ENCODE measurements around the gene ZNF462. TPM values are rescaled to one million over a fixed set of nuclear protein-coding genes. Genes with fewer than 3 reads are reported as not detected.
A peak's percentile ranks its signal among the peaks of the same experiment; 100 is the strongest.

ZNF462 gene
- total and polyA plus RNA-seq, 2 of the 4 experiments (the other 2 are of a cell fraction) = 6.1 to 18.8 TPM

DNA sequence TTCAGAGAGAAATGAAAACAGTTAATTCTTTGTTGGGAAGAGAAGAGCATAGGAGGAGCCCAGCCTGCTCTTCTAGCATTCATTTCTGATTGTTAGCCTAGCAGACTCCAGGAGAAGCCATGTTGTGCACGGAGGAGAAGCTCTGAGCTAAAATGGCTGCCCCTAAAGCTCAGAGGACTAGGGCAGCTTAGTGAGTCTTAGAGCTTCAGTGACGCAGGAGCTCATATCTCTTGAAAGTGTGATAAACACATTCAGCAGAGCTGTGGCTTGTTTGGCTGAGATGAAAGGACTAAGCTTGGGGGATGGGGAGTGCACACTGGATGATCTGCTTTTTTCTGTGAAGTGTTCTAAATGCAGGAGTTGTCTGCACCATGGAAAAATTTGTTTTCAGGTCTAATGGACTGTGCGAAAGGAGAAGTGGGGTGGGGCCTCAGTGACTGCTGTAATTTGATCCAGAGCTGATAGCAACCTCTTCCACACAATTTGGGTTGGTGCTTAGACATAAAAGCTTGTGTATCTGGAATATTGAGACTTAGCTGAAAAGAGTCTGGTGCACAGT, 58.5 kb downstream of the ZNF462 start:
- BruUV-seq (replicated peaks) = no TSS peak

More for the DNA sequence above, 58.5 kb downstream of the ZNF462 start:
- peak overlapping the region; percentile 61 to 87 for H4K8ac ChIP-seq (ENCODE audit: low read depth in 2 of 2, low read length in 2 of 2)
- intact Hi-C loops (cut with micrococcal nuclease) (loop anchor here (1.0 kb wide), 1 partner anchor 58 kb away; the partner anchor contains the start of gene ZNF462), dilution Hi-C loops (cut with HindIII; ENCODE audit: low sequenced_read_pairs, unreplicated experiment) (no loop called here), in situ Hi-C loops (cut with MboI; ENCODE audit: low sequenced_read_pairs) (loop anchor here (5.0 kb wide), 1 partner anchor 59 kb away; the partner anchor contains the start of gene ZNF462)
- H3K4me3 ChIP-seq (ENCODE audit: insufficient read depth, low read depth, low read length) = peak overlapping the region; percentile 0; the same call in 1 of the 2 replicates
- H3K9me1 ChIP-seq (ENCODE audit: insufficient read depth, low read length) = no peaks in the 10 kb centered on the region; the same call in 1 of the 2 replicates
- peak overlapping the region; percentile 89 for H2BK120ac ChIP-seq (ENCODE audit: low read depth, low read length)
- TF ChIP-seq RFX5 (IDR thresholded peaks at IDR 0.05; ENCODE audit: low read depth, low read length) = no peak
- TF ChIP-seq RAD21 (IDR thresholded peaks at IDR 0.05; ENCODE audit: low read length) = 0 out of 2 replicates have a peak, but pooled peaks have one; percentile 12
- TF ChIP-seq RCOR1 (IDR thresholded peaks at IDR 0.05; ENCODE audit: insufficient replicate concordance, low read length) = no peak
- no peak for TF ChIP-seq CHD1 (IDR thresholded peaks at IDR 0.05; ENCODE audit: low read depth, low read length)
- no peak for TF ChIP-seq MAFK (IDR thresholded peaks at IDR 0.05; ENCODE audit: low read depth, low read length)
- TF ChIP-seq POLR2A (IDR thresholded peaks at IDR 0.05; ENCODE audit: low read depth, low read length) = 0 out of 2 replicates have a peak, but pooled peaks have one; percentile 23
- TF ChIP-seq, protein P1, sequence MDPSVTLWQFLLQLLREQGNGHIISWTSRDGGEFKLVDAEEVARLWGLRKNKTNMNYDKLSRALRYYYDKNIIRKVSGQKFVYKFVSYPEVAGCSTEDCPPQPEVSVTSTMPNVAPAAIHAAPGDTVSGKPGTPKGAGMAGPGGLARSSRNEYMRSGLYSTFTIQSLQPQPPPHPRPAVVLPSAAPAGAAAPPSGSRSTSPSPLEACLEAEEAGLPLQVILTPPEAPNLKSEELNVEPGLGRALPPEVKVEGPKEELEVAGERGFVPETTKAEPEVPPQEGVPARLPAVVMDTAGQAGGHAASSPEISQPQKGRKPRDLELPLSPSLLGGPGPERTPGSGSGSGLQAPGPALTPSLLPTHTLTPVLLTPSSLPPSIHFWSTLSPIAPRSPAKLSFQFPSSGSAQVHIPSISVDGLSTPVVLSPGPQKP (IDR thresholded peaks at IDR 0.05; ENCODE audit: borderline replicate concordance, low read depth, low read length) = no peak
- TF ChIP-seq BHLHE40 (IDR thresholded peaks at IDR 0.05; ENCODE audit: low read depth, low read length) = peak; percentile 44; the same call in 1 of the 2 replicates
- no peak for TF ChIP-seq SMC3 (IDR thresholded peaks at IDR 0.05; ENCODE audit: low read depth, low read length)
- no peak for TF ChIP-seq NFE2L2 (IDR thresholded peaks at IDR 0.05; ENCODE audit: low read depth, low read length)
- no peak for TF ChIP-seq MXI1 (IDR thresholded peaks at IDR 0.05; ENCODE audit: borderline replicate concordance, low read depth, low read length)
- H3K36me3 ChIP-seq (ENCODE audit: control insufficient read depth, insufficient read depth, low read length) = peaks cover 23% of the 10 kb centered on the region
- H3K4me1 ChIP-seq (ENCODE audit: control insufficient read depth, insufficient read depth, low read length) = peaks cover 15% of the 10 kb centered on the region
- peak overlapping the region; percentile 75 for H3K23ac ChIP-seq (ENCODE audit: low read depth, low read length)
- H2AK5ac ChIP-seq (ENCODE audit: low read depth, low read length) = no peak overlapping the region
- peaks cover 3 to 26% of the 10 kb centered on the region in 2 experiments; a peak in 3 of 4 replicates for H3K79me1 ChIP-seq (ENCODE audit: low read depth in 1 of 2, low read length in 2 of 2)
- peak overlapping the region; percentile 64; the same call in 1 of the 2 replicates for H3K56ac ChIP-seq (ENCODE audit: extremely low read depth, insufficient read depth, low read length)
- 17% methylated on average over 1 of the region's 3 CpGs; no CpG with 5 or more reads in 1 of the 2 experiments for WGBS, 2 experiments (ENCODE audit: extremely low coverage in 2 of 2, insufficient read length in 1 of 2)
- H3K4me2 ChIP-seq (ENCODE audit: low read depth, low read length) = peak overlapping the region; percentile 28
- H3K18ac ChIP-seq (ENCODE audit: low read depth, low read length) = peak overlapping the region; percentile 87
- peak overlapping the region; percentile 88 for H4K91ac ChIP-seq (ENCODE audit: insufficient read depth, low read depth, low read length)
- peak overlapping the region; percentile 67 for H2AFZ ChIP-seq (replicated peaks; ENCODE audit: low read length, poor library complexity)
- H3K9me3 ChIP-seq (ENCODE audit: control insufficient read depth, insufficient read depth, low read length) = no peaks in the 10 kb centered on the region
- ChIA-PET CTCF (interaction anchor here (0.7 kb wide), 2 partner anchors 14 to 58 kb away, joined by 3 read pairs; no protein-coding TSS in a partner anchor), POLR2A (ENCODE audit: unreplicated experiment) (interaction anchor here (0.6 kb wide), 1 partner anchor 36 kb away, joined by 3 read pairs; no protein-coding TSS in a partner anchor)
- H2BK5ac ChIP-seq (ENCODE audit: low read depth, low read length, poor library complexity, severe bottlenecking) = peak overlapping the region; percentile 85
- H3K4ac ChIP-seq (ENCODE audit: low read depth, low read length) = peak overlapping the region; percentile 91
- no peak overlapping the region for H2AK9ac ChIP-seq (replicated peaks; ENCODE audit: low read depth, low read length, poor library complexity)
- H4K5ac ChIP-seq (ENCODE audit: low read depth, low read length) = peak overlapping the region; percentile 85
- peak overlapping the region; percentile 83 for H3K27ac ChIP-seq (ENCODE audit: insufficient read depth, low read length)
- ATAC-seq (ENCODE audit: low read depth) (peak; percentile 87), DNase-seq (peak; percentile 84)
- H3K9ac ChIP-seq (ENCODE audit: low read depth, low read length) = peak overlapping the region; percentile 37
- peak overlapping the region; percentile 71 for H3K14ac ChIP-seq (replicated peaks; ENCODE audit: low read depth, low read length)
- H2BK15ac ChIP-seq (ENCODE audit: low read depth, low read length) = peak overlapping the region; percentile 79; the same call in 2 of the 3 replicates
- H4K20me1 ChIP-seq (ENCODE audit: insufficient read depth, low read length) = no peaks in the 10 kb centered on the region; the same call in 1 of the 2 replicates
- no peaks in the 10 kb centered on the region for H3K27me3 ChIP-seq (ENCODE audit: control insufficient read depth, insufficient read depth, low read length)
- H2BK20ac ChIP-seq (ENCODE audit: low read depth, low read length) = peak overlapping the region; percentile 75
